Measurements from ENCODE around the gene BANF2.

The BANF2 gene

DNA sequence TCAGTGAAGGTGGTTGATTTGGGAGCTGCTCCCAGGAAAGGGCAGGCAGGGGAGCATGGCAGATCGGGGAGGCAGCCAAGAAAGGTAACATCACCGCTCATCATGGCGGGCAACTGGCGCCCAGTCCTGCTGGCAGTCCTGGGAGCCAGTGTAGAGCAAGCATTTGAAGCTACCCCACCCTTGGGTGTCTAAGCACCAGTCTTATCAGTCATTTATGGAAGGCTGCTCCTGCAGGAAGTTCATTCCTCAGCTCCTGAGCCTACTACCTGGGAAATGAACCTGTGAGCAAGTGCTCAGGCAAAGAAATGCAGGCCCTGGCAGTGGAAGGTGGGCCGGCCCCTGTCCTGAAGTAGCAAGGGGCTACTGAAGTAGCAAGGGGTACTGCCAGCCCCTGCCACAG, 41.5 kb downstream of the BANF2 start:
- no peak for DNase-seq (ENCODE audit: extremely low read depth, low read depth)
- H3K4me3 ChIP-seq (replicated peaks; ENCODE audit: low read depth, low read length), result no peak overlapping the region
- TF ChIP-seq CTCF (IDR thresholded peaks at IDR 0.05; ENCODE audit: low read depth, low read length, missing control alignments), result no peak

DNA sequence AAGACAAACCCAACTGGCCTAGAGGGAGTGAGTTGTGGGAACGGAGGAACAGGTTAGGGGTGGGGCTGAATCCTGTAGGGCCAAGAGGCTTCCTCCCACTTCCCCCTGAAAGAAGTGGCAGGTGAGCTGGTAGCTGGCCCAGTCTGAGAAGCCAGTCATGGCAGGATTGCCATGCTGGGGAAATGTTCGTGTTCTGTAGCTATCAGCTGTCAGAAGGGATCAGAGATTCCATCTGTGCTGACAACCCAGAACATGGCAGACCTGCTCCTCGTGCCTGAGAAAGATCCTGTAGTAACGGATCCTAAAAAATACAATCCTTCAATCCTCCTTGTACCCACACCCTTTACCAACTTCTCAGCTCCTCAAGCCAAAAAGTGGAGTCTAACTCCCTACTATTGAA, 43.0 kb downstream of the BANF2 start:
- no peak overlapping the region for H3K4me3 ChIP-seq (replicated peaks; ENCODE audit: low read depth, low read length)
- TF ChIP-seq CTCF (IDR thresholded peaks at IDR 0.05; ENCODE audit: low read depth, low read length, missing control alignments), result no peak
- no peak for DNase-seq (ENCODE audit: extremely low read depth, low read depth)

GRCh38 chr20:17743677-17744076, 43.9 kb downstream of the BANF2 start:
- DNase-seq (ENCODE audit: extremely low read depth, low read depth), result no peak
- TF ChIP-seq CTCF (IDR thresholded peaks at IDR 0.05; ENCODE audit: low read depth, low read length, missing control alignments), result no peak
- no peak overlapping the region for H3K4me3 ChIP-seq (replicated peaks; ENCODE audit: low read depth, low read length)

GRCh38 chr20:17747431-17747846, 47.7 kb downstream of the BANF2 start:
- H3K4me3 ChIP-seq (replicated peaks; ENCODE audit: low read depth, low read length), result no peak overlapping the region
- TF ChIP-seq CTCF (IDR thresholded peaks at IDR 0.05; ENCODE audit: low read depth, low read length, missing control alignments), result no peak
- peak; percentile 66 for DNase-seq (ENCODE audit: extremely low read depth, low read depth)

GRCh38 chr20:17748279-17748678, 48.5 kb downstream of the BANF2 start:
- no peak for TF ChIP-seq CTCF (IDR thresholded peaks at IDR 0.05; ENCODE audit: low read depth, low read length, missing control alignments)
- no peak for DNase-seq (ENCODE audit: extremely low read depth, low read depth)
- no peak overlapping the region for H3K4me3 ChIP-seq (replicated peaks; ENCODE audit: low read depth, low read length)

- H3K4me3 ChIP-seq (replicated peaks; ENCODE audit: low read depth, low read length), result no peak overlapping the region
- no peak for TF ChIP-seq CTCF (IDR thresholded peaks at IDR 0.05; ENCODE audit: low read depth, low read length, missing control alignments)
- no peak for DNase-seq (ENCODE audit: extremely low read depth, low read depth)
Observed at GRCh38 chr20:17749626-17749977, 49.8 kb downstream of the BANF2 start.

GRCh38 chr20:17749978-17750721, 50.4 kb downstream of the BANF2 start:
- DNase-seq (ENCODE audit: extremely low read depth, low read depth), result no peak
- no peak overlapping the region for H3K4me3 ChIP-seq (replicated peaks; ENCODE audit: low read depth, low read length)

More at GRCh38 chr20:17749978-17750721, 50.4 kb downstream of the BANF2 start:
- no peak for TF ChIP-seq CTCF (IDR thresholded peaks at IDR 0.05; ENCODE audit: low read depth, low read length, missing control alignments)
